Measurements from ENCODE around the gene HECTD1. TPM values are rescaled to one million over a fixed set of nuclear protein-coding genes. Genes with fewer than 3 reads are reported as not detected.
"Not testable (repeated sequence)": the region's sequence is repeated elsewhere in the genome, so short reads cannot be mapped to it uniquely, and the experiment has no call there.

The HECTD1 gene
- total RNA-seq, 1 donor from 2014 or later = 107 TPM

DNA sequence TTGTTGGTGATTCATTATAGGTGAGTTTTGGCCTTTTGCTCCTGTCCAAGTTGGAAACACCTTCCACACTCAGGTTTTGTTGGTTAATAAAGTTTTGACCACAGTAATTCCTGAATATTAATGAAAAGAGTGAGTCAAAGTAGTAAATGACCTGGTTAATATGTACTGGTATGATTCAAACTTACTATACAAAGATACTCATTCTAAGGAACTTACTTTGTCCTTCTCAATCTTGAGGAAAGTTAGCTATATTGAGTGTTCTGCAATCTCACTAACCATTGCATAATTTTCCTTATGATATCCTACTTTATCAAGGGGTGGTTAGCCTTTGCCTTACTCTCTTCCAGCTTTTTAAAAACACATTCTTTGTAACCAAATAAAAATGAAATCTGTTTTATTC is 20.9 kb upstream of the HECTD1 start:
- intact Hi-C loops (cut with micrococcal nuclease) = no loop called here

DNA sequence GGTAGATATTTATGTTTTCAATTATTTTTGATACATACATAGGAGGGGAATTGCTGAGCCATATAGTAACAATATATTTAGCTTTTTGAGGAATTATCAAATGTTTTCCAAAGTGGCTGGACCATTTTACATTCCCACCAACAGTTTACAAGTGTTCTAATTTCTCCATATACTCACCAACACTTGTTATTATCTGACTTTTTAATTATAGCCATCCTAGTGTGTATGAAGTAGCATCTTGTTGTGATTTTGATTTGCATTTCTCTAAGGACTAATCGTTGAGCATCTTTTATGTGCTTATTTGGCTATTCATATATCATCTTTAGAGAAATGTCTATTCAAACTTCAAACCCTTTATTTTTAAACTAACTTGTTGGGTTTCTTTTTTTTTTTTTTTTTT is 17.2 kb upstream of the HECTD1 start:
- intact Hi-C loops (cut with micrococcal nuclease) = no loop called here

DNA sequence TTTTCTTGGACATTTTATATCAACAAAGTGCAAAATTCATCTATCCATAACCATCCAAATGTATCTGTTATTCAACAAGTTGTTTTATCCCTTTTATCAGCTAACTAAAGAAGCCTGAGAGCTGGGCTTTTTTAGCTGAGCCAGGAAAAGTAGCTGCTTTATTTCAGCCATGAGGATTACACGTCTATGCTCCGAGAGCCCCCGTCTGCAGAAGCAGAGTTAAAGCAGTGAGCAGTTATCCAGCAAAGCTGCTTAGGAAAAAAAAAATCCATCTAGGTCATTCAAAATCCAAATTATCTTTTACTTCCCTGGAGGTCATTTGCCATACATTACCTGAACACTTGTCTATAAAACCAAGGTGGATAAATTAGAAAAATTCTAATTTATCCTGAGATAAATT is 15.7 kb upstream of the HECTD1 start:
- intact Hi-C loops (cut with micrococcal nuclease) = no loop called here

- intact Hi-C loops (cut with micrococcal nuclease) = no loop called here
These were observed 15.2 kb upstream of the HECTD1 start for GRCh38 chr14:31222834-31223233.

DNA sequence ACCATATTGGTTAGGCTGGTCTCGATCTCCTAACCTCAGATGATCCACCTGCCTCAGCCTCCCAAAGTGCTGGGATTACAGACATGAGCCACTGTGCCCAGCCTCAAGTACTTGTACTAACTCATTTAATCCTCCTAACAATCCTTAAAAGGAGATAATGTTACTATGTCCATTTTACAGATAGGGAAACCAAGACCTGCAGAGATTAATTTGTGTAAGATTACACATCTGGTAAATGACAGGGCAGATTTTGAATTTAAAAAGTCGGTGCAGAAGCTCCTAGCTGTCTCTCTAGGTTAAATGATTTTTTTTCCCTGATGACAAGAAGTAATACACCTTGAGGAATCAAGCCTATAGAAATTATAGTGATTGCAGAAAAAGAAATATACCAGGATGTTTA is 13.7 kb upstream of the HECTD1 start:
- intact Hi-C loops (cut with micrococcal nuclease) = no loop called here

GRCh38 chr14:31219169-31219568 is 11.6 kb upstream of the HECTD1 start:
- intact Hi-C loops (cut with micrococcal nuclease) = no loop called here

GRCh38 chr14:31216359-31216758 is 8.8 kb upstream of the HECTD1 start:
- intact Hi-C loops (cut with micrococcal nuclease) = no loop called here

DNA sequence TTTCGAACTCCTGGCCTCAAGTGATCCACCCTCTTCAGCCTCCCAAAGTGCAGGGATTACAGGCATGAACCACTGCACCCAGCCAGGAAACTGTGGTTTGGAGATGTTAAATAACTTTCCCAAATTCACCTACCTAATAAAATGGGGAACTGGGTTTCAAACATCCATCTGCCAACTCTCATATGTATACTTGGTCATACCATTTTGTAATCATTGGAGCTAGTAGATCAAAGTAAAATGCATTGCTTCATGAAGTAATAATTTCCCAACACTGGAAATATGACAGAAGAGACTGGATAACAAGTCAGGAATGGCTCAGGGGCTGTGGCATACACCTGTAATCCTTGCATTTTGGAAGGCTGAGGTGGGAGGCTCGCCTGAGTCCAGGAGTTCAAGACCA is 5.3 kb upstream of the HECTD1 start:
- intact Hi-C loops (cut with micrococcal nuclease) = no loop called here

DNA sequence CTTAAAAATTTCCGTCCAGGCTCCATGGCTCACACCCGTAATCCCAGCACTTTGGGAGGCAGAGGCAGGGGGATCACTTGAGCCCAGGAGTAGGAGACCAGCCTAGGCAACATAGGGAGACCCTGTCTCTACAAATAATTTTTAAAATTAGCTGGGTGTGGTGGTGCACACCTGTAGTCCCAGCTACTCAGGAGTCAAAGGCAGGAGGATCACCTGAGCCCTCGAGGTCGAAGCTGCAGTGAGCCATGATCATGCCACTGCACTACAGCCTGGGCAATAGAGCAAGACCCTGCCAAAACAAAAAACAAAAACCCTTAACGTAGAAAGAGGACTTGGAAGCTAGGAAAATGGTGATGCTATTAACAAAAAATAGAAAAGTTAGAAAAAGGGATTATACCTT is 2.0 kb upstream of the HECTD1 start:
- intact Hi-C loops (cut with micrococcal nuclease) = loop anchor here (5.0 kb wide), 2 partner anchors 587 to 868 kb away; partner anchors contain the start of genes ARHGAP5 and SCFD1

- intact Hi-C loops (cut with micrococcal nuclease) = loop anchor here (1.0 to 5.0 kb wide), 5 partner anchors 81 to 869 kb away; partner anchors contain the start of genes AP4S1, ARHGAP5, HEATR5A and SCFD1
These were observed 1.2 kb upstream of the HECTD1 start for GRCh38 chr14:31208546-31209424.

GRCh38 chr14:31207287-31207754 is 272 bp downstream of the HECTD1 start:
- intact Hi-C loops (cut with micrococcal nuclease) = loop anchor here (1.0 to 5.0 kb wide), 6 partner anchors 149 to 995 kb away; partner anchors contain the start of genes ARHGAP5, DTD2, NUBPL and RNU6-7

GRCh38 chr14:31206536-31207286 is 882 bp downstream of the HECTD1 start:
- intact Hi-C loops (cut with micrococcal nuclease) = loop anchor here (1.0 to 5.0 kb wide), 6 partner anchors 150 to 996 kb away; partner anchors contain the start of genes ARHGAP5, DTD2, NUBPL and RNU6-7

DNA sequence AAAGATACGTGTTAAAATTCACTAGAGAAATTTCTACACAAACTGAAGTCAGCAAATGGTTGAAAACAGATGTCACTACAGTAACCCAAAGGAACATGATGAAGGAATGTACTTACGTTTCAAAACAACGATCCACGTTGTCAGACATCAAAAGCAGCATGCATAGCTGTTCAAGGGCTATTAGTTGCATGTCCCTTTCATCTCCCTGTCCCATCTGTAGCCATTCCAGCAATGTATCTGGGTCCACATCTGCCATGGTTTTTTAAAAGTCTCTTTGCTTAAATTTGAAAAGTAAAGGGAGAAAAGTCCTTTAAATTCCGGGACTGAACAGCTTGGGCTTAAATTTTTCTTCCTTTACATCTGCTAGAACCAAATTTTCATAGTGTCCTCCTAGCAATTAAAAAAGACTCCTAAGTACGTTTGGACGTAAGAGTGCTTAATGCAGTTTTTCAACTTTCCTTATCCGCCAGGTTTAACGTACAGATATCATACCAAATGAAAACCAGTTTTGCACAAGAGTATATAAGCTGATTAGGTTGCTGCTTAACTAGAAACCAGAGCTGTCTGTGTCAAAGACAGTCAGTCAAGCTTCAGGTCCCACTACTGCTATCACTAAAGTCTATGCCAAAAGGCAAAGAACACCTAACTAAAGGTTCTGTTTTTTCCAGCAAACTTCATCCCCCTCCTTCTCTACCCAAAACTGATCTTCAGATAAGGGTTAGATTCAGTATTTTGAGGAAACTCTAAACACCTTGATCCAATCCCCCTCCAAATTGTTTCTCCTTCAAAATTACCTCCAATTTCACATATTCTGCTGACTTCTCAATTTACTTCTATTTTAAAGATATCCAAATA is 1.7 kb downstream of the HECTD1 start:
- intact Hi-C loops (cut with micrococcal nuclease) = loop anchor here (2.0 to 5.0 kb wide), 4 partner anchors 355 to 997 kb away; partner anchors contain the start of genes ARHGAP5, NUBPL, RNU6-7 and RNU6-8

GRCh38 chr14:31204593-31205534 is 2.7 kb downstream of the HECTD1 start:
- intact Hi-C loops (cut with micrococcal nuclease) = loop anchor here (5.0 kb wide), 2 partner anchors 583 to 872 kb away; partner anchors contain the start of genes ARHGAP5 and SCFD1

DNA sequence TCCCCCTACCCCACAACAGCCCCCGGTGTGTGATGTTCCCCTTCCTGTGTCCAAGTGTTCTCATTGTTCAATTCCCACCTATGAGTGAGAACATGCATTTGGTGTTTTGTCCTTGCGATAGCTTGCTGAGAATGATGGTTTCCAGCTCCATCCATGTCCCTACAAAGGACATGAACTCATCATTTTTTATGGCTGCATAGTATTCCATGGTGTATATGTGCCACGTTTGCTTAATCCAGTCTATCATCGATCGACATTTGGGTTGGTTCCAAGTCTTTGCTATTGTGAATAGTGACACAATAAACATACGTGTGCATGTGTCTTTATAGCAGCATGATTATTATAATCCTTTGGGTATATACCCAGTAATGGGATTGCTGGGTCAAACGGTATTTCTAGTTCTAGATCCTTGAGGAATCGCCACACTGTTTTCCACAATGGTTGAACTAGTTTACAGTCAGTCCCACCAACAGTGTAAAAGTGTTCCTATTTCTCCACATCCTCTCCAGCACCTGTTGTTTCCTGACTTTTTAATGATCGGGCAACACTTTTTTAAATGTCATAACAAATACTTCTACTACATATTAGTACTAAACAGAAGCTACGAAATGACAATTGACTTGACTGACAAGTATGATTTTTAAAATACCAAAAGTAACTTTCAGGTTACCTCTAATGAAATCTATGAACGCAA is 3.5 kb downstream of the HECTD1 start:
- intact Hi-C loops (cut with micrococcal nuclease) = not testable (repeated sequence)

DNA sequence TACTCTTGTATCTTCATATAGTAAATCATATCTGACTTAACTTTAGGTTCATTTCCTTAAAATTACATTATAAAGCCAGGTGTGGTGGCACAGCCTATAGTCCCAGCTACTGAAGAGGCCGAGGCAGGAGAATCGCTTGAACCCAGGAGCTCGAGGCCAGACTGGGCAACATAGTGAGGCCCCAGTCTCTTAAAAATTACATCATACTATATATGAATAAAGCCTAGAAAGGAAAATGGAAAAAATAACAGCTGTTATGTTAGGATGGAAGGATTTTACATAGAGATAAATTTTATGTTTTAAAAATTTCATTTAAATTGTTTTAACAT is 4.2 kb downstream of the HECTD1 start:
- intact Hi-C loops (cut with micrococcal nuclease) = no loop called here

- intact Hi-C loops (cut with micrococcal nuclease) = no loop called here
These were observed 6.5 kb downstream of the HECTD1 start for GRCh38 chr14:31201111-31201510.

- intact Hi-C loops (cut with micrococcal nuclease) = no loop called here
These were observed 6.9 kb downstream of the HECTD1 start for GRCh38 chr14:31200702-31200990.

DNA sequence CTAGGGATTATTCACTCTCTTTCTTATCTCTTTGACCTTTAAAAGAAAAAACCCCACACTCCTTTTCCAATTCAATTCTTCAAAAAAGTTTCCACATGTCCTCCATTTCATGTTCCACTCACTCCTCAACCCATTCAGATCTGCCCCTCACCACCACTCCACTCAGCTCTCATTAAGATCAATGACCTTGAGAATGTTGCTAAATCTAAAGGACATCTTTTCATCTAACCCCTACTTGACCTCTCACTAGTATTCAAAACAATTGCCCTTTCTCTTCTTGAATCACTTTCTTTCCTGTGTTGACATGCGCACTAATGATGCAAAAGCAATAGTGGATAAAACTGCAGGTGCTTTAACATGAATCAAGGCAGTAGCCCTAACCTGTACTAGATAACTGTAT is 9.9 kb downstream of the HECTD1 start:
- intact Hi-C loops (cut with micrococcal nuclease) = no loop called here
